AG04450 (cell line): ENCODE data around the gene NFIA. TPM values are rescaled to one million over a fixed set of nuclear protein-coding genes. Genes with fewer than 3 reads are reported as not detected.

ENCODE experiments used
- CTCF ChIA-PET: fragments of 300-600, 350-600 bp; formaldehyde crosslinking; extraction: SDS; loops from one replicate; lab custom pipeline; 2022; ENCODE audit warnings: antibody characterized with exemption, inconsistent platforms; lab: Charles Lee
- POLR2A ChIA-PET: fragments of 350-600 bp; formaldehyde crosslinking; extraction: SDS; loops from one replicate; lab custom pipeline; 2021; ENCODE audit warnings: antibody characterized with exemption, inconsistent platforms; lab: Yijun Ruan, JAX
- DNase-seq: peaks from one replicate; pipeline ENCODE4 v3.0.0-alpha.2; 2011; ENCODE audit warnings: low read depth, low spot score
- H3K27ac ChIP-seq: one replicate; pipeline ENCODE4 v1.5.1; 2012; ENCODE audit warnings: low read depth, low read length, control low read depth
- H3K27me3 ChIP-seq: one replicate; pipeline ENCODE4 v1.6.0; 2012; ENCODE audit warnings: low read length; ENCODE audit not compliant: control insufficient read depth, insufficient read depth
- H3K4me3 ChIP-seq: 2 replicates; pipeline ENCODE4 v1.5.1; 2011; ENCODE audit warnings: mild to moderate bottlenecking, low read depth, low read length, control low read depth
- H3K9me3 ChIP-seq: 2 replicates; pipeline ENCODE4 v1.5.1; 2012; ENCODE audit warnings: low read length; ENCODE audit not compliant: control insufficient read depth, insufficient read depth
- polyA plus RNA-seq: library from polyadenylated mRNA; depleted of rRNA; stranded (reverse); fragments of >200 nt; gene quantifications from 2 replicates; pipeline ENCODE4 v1.2.3, GENCODE V29; 2011
- TF ChIP-seq, protein P1 (sequence below): IDR thresholded peaks from 2 replicates; pipeline ENCODE4 v1.5.1; 2011; ENCODE audit warnings: low read depth, low read length, control low read depth, inconsistent platforms

Gene NFIA
- polyA plus RNA-seq, 1 experiment, result 3.9 TPM

- no peak for DNase-seq
- CTCF ChIA-PET, result interaction anchor here (0.5 to 0.6 kb wide), 2 partner anchors 15 to 17 kb away, joined by 4 to 7 read pairs; no protein-coding TSS in a partner anchor
- TF ChIP-seq, protein P1, sequence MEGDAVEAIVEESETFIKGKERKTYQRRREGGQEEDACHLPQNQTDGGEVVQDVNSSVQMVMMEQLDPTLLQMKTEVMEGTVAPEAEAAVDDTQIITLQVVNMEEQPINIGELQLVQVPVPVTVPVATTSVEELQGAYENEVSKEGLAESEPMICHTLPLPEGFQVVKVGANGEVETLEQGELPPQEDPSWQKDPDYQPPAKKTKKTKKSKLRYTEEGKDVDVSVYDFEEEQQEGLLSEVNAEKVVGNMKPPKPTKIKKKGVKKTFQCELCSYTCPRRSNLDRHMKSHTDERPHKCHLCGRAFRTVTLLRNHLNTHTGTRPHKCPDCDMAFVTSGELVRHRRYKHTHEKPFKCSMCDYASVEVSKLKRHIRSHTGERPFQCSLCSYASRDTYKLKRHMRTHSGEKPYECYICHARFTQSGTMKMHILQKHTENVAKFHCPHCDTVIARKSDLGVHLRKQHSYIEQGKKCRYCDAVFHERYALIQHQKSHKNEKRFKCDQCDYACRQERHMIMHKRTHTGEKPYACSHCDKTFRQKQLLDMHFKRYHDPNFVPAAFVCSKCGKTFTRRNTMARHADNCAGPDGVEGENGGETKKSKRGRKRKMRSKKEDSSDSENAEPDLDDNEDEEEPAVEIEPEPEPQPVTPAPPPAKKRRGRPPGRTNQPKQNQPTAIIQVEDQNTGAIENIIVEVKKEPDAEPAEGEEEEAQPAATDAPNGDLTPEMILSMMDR, result no peak
- no peak overlapping the region for H3K4me3 ChIP-seq
- H3K27ac ChIP-seq, result no peak overlapping the region
- POLR2A ChIA-PET, result no interaction called here
- H3K27me3 ChIP-seq, result no peaks in the 10 kb centered on the region
- no peaks in the 10 kb centered on the region for H3K9me3 ChIP-seq
These were observed 159.6 kb downstream of the NFIA start for GRCh38 chr1:61241973-61242381.

- TF ChIP-seq, protein P1, result no peak
- no peaks in the 10 kb centered on the region for H3K27me3 ChIP-seq
- ChIA-PET CTCF (no interaction called here), POLR2A (interaction anchor here (0.6 kb wide), 1 partner anchor 469 kb away, joined by 4 read pairs; no protein-coding TSS in a partner anchor)
- H3K4me3 ChIP-seq, result no peak overlapping the region
- H3K9me3 ChIP-seq, result no peaks in the 10 kb centered on the region
- DNase-seq, result no peak
- H3K27ac ChIP-seq, result no peak overlapping the region
These were observed 161.8 kb downstream of the NFIA start for GRCh38 chr1:61244114-61244513.

DNA sequence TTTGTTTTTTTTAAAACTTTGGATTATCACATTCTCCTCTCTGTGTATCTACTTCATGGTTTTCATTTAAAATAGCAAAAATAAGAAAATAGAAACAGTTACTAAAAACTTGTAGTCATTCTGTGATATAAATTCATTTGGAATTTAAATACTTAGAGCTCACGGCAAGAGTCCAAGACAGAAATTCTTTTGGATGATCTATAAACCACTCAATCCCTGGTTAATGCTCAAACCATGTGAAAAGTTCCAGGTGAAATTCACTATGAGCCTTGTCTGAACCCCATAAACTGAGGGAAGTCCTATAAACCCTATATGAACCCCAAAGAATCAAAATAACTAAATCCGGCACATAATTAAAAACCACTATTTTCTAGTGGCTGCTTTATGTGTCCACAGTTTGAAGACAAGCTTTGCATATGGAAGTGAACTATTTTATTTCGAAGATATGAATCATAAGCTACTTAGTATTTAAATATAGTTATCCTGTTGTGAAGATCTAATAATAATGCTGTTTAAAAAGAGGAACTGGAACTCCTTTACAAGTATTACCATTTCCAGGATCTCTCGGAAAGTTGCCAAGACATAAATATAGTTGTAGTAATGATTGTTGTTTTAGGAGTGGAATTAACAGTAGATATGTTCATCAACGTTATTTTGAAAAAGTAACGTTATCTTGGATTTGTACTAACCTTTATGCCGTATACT, 163.5 kb downstream of the NFIA start:
- CTCF ChIA-PET, result no interaction called here
- POLR2A ChIA-PET, result interaction anchor here (0.6 kb wide), 1 partner anchor 29 kb away, joined by 3 read pairs; no protein-coding TSS in a partner anchor
- Histone ChIP-seq H3K27me3 (no peaks in the 10 kb centered on the region), H3K9me3 (no peaks in the 10 kb centered on the region), H3K4me3 (no peak overlapping the region), H3K27ac (no peak overlapping the region)
- DNase-seq, result no peak
- TF ChIP-seq, protein P1, result no peak

DNA sequence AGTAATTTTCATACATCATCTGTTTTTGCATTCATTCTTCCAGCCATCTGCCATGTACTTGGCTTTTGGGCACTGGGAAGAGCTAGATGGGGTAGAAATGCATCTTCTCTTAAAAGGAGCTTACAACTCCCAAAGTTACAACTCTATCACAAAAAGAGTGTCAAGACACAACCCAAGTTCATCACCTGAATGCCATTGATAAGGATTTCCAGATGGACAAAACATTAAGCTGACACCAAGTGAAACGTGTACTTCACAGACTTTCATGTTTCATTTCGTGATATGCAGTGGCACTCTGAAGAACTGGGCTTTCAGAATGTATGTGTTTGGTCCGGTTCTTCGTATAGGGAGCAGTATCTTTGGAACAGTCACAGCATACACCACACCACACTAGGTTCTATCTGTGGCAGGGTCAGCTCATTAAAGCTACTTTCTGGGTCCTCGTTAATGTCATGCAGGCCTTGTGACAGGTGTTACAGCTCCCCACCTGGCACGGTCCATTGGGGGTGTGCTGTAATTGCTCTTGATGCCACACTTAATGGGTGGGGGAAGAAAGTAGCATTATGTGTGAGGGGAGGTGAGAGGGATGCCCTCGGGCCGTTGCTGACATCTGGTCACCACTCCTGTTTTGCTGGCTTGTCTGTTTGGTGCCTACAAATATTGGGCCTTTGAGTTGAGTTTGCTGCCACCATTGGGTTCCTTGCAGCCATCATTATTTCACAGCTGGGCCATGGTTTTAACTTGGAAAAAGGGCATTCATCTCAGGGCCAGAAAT, 164.9 kb downstream of the NFIA start:
- no peaks in the 10 kb centered on the region for H3K9me3 ChIP-seq
- CTCF ChIA-PET, result no interaction called here
- TF ChIP-seq, protein P1, result no peak
- DNase-seq, result no peak
- POLR2A ChIA-PET, result no interaction called here
- no peak overlapping the region for H3K4me3 ChIP-seq
- no peaks in the 10 kb centered on the region for H3K27me3 ChIP-seq
- H3K27ac ChIP-seq, result no peak overlapping the region
